Fibroblast of lung (primary cell): ENCODE results near the gene NTRK3.

ENCODE experiments used
- CTCF ChIP-seq, 2 donors: IDR thresholded peaks in 1 of 2; conservative IDR thresholded peaks in 1 of 2; 1 replicate in 1 of 2; 2 replicates in 1 of 2; pipeline ENCODE4 v1.5.1; 2011 to 2012; ENCODE audit warnings: low read length in 2 of 2, control low read depth in 1 of 2, inconsistent platforms in 1 of 2, low read depth in 1 of 2, mild to moderate bottlenecking in 1 of 2
- EZH2 ChIP-seq: IDR thresholded peaks from 2 replicates; pipeline ENCODE4 v1.5.1; 2012; ENCODE audit warnings: low read length, control low read depth, mild to moderate bottlenecking; ENCODE audit errors: missing control alignments

DNA sequence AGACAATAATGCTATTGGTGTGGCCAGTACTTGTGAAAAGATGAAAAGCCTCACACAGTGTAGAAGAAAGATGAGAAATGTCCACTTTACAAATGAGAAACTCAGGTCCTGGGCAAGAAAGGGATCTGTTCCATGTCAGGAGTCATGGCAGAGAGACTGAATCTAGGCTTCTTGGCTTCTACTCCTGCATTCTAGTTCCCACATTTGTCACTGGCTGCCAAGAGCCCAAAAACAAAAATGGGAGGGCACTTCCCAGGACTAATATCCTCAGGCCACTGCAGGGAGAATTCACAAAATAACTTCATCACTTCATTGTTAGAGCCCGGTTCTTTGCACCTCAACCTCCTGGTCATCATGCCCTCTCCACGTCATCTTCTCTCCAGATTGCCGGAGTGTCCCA is 337.5 kb downstream of the NTRK3 start:
- TF ChIP-seq EZH2, result no peak
- TF ChIP-seq CTCF (conservative IDR thresholded peaks at IDR 0.05 in 1 of 2, IDR thresholded peaks at IDR 0.05 in 1 of 2; ENCODE audit: low read depth in 1 of 2, low read length in 2 of 2), result no peak
